HG02588 (cell line): ENCODE data around the gene GPRC5A.

ENCODE experiments used
- ATAC-seq: cut with Tn5 transposase; IDR thresholded peaks from one replicate; pipeline ENCODE4 v1.9.1; 2021; ENCODE audit warnings: mild to moderate bottlenecking, moderate library complexity; ENCODE audit not compliant: unreplicated experiment

The GPRC5A gene

GRCh38 chr12:12909228-12909994 is 18.0 kb downstream of the GPRC5A start:
- peak; percentile 50 for ATAC-seq

DNA sequence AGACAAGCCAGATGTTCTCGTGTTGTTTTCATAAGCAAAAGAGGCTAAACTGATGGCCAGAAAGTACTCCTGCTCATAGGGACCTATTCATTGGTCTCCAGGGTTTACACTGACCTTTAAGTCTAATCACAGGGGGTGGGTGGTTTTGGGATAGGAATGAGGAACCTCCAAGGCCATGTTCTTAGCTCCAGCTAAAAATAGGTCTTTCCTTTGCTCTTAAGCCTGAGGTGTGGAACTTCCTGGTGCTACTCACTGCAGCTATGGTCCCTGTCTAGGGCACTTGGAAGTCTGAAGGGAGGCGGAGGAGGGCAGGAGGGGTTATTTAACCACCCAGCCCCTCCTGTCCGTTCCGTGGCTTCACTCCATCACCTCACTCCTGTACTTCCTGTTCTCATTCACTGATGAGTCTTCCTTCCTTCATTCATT is 18.6 kb downstream of the GPRC5A start:
- ATAC-seq, result no peak

- ATAC-seq, result no peak
Measured at GRCh38 chr12:12912711-12913110, 21.3 kb downstream of the GPRC5A start.

DNA sequence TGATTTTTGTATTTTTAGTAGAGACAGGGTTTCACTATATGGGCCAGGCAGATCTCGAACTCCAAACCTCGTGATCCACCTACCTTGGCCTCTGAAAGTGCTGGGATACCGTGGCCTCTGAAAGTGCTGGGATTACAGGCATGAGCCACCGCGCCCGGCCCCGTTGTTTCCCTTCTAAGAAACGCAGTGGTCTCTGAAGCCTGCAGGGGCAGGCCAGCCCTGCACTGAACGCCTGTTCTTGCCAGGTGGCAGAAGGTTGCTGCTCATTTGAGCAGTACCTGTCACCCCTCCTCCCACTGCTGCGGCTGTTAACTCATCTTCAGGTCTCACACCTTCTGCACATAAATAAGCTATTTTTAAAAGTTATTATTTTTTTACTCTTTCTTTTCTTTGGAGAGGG is 24.3 kb downstream of the GPRC5A start:
- no peak for ATAC-seq

GRCh38 chr12:12916135-12916944 is 25.0 kb downstream of the GPRC5A start:
- ATAC-seq, result peak; percentile 87

DNA sequence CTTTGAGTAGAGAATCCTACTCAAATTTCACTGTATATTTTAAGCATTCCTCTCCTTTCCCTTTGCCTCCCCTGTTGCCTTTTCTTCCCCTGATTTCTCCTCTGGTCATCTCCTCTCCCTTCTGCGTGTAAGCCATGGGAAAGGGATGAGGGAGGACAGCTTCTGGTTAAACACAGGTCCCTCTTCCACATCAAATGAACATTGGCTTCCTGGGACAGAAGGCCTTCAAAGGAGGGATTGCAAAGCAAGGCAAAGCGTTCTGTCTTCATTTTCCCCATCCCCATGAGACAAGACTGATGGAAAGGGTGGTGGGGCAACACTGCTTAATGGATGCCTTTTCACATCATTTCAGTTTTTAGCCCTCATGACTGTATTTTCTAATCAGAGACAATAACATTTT is 26.2 kb downstream of the GPRC5A start:
- ATAC-seq, result no peak

DNA sequence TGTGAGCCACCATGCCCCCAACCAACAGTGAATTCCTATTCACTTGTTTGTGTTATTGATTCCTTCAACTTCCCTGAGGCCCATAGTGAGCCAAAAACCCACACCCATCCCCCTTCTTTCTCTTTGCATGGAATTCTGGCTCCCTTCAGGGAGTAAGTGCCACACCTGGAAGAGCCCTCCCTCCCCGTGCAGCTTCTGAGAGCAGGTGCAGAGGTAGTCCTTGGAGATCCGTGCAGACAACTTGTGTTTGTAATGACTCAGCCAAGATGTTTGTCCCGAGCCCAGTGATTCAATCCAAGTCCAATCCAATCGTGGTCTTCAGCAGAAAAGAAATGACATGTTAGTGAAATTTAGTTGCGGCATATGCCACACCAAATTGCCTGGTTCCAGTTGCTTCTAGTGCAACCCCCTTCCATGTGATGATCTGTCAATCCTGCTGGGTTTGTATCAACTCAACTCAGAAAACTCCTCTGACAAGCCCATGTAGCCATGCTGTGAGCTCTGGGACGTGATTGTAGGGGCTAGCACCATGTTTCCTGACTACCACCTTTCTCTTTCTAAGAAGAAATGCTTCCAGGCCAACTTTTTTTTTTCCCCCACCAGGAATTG is 27.5 kb downstream of the GPRC5A start:
- no peak for ATAC-seq

- no peak for ATAC-seq
Measured at GRCh38 chr12:12919666-12920435, 28.5 kb downstream of the GPRC5A start.

DNA sequence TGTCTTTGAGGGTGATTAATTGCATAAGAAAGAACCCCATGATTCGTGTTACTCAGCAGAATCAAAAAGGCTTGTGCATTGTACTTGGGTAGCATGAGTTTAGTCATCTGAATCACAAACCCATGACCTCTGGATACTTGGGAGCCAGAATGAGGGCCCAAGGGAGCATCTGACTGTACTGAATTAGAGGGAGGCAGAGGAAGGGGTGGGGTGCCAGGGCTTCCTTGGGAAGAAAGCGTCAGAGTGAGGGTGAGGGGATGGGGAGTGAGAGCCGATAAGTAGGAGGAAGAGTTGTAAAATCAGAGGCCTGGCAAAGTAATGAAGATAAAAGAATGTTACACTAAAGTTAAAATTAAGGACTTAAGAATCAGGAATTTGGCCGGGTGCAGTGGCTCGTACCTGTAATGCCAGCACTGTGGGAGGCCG is 30.8 kb downstream of the GPRC5A start:
- ATAC-seq, result no peak

DNA sequence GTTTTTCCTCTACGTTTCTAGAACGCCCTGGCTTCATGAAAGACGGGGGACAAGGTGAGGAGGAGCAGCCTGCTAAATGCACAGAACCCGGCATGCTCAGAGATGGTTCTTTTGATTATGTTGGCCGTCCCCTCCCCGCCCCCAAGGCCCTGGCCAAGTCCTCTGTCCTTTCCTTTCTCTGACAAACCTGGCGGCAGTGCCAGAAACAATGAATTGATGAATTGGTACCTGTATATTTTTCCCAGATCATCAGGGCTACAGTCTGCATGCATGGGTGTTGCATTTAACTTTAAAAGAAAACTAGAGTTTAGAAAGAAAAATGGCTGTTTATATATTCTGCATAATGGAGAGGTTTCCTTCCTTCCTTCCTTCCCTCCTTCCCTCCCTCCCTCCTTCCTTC is 31.6 kb downstream of the GPRC5A start:
- no peak for ATAC-seq

DNA sequence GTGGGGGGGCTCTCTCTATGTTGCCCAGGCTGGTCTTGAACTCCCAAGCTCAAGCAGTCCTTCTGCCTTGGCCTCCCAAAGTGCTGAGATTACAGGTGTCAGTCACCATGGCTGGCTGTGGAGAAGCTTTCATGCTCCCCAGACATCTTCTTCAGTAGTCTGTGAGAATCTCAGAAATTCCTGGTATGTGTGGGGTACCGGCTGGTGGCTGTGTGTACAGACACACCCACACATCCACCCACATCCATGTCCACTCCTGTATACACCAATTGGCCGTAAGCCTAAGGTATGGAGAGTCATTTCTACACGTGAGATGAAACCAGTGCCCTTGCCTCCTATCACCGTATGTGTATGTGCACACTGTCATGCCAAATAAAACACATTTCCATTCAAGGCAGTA is 32.8 kb downstream of the GPRC5A start:
- no peak for ATAC-seq

DNA sequence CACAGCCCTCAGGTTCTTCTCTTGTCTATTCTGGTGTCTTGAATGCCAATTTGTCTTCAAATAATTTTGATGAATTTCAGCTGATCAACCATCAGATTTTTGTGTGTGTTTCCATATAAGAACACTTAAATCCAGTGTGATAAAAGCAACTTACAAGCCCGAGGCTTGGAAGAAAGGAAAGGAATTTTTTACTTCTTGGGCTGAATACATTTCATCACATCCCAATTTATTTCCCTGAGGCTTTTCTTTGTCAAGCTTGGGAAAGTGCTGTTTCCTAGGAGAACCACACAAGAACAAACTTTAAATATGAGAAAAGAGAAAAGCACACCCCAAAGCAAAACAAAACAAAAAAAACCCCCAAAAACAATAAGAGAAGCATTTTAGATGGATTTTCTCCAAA is 34.0 kb downstream of the GPRC5A start:
- no peak for ATAC-seq

DNA sequence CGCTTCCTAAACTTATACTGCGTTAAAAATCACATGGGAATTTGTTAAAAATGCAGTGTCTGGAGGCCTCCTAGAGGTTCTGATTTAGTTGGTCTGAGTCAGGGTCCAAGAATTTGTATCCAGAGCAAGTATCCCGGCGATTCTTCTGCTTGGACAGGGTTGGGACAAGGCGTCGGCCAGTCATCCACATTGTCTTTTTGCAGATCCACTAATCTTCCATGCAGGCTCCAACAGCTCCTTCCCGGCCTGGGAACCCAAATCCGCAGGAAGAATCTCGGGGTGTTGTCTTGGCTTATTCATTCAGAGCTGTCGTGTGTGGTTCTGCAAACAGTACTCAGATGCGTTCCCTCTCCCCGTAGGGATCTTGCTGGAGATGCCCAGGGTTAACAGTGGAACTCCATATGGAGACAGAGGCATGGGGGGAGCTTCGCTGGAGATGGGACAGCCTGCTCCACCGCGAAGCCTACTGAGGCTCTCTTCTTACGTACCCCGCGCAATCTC is 35.3 kb downstream of the GPRC5A start:
- ATAC-seq, result no peak

DNA sequence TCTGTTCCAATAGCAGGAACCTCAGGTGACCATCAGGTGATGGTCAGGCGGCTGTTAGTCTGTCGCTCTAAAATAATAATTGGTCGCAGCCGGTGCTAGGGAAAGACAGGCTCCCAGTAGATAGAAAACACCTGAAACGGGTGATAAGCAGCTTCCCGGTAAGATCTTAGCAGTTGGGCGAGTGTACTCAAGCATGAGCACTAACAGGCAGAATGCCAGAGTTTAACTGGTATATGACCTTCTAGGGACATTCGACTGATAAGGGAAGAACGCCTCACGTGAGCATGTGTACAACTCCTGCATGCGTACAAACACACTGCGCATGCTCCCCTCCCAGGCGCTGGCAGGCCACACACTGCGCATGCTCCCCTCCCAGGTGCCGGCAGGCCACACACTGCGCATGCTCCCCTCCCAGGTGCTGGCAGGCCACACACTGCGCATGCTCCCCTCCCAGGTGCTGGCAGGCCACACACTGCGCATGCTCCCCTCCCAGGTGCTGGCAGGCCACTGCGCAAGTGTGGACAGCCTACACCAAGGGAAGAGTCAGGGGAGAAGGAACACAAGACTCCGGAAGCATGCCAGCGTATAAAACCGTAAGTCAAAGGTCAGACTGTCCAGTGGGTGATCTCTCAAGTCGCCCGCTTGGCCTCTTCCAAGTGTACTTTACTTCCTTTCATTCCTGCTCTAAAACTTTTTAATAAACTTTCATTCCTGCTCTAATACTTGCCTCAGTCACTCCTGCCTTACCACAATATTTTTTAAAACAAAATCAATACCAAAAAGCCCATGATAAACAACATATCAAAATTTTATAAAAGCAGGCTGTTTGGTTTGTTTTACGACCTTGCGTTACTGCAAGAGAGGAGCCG is 36.1 kb downstream of the GPRC5A start:
- ATAC-seq, result no peak

DNA sequence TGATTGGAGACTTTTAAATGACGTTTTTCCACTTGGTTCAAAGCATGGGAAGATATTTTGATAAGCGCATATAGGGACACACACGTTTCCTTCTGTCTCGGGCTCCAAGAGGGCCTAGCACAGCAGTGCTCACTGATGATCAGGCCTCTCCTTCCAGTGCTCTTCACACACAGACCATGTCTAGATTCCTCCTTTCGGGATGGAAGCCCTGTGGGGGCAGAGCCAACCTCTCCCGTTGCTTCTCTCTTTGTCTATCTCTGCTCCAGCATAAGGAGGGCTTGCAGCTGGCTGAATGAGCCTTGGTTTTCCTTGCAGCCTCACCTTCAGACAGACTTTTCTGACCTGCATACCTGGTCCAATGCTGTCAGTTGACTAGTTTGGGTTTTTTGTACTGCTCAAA is 38.3 kb downstream of the GPRC5A start:
- ATAC-seq, result no peak

DNA sequence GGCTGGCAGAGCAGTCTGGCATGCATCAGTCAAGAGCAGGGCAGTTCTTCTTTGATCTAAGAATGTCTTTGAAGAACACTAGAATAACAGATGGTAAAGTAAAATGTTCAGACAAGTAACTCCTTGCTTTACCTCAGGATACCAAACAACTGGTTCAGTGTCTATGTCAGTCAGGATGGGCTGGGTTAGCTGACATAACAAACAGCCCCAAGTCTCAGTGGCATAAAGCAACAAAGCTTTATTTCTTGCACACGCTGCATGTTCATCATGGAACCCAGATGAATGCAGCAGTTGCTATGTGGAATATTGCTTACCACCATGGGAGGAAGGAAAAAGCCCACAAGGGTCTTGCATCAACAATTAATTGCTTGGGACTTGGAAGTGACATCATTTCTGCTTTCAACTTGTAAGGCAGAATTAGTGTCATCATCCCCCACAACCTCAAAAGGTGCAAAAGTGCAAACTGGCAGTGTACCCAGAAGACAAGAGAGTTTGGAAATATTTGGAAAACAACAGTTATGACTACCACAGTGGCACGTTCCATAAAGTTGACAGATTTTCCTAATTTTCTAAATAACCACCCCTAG is 39.4 kb downstream of the GPRC5A start:
- ATAC-seq, result no peak

GRCh38 chr12:12933742-12934141 is 42.4 kb downstream of the GPRC5A start:
- no peak for ATAC-seq

- ATAC-seq, result no peak
Measured at GRCh38 chr12:12934556-12934955, 43.2 kb downstream of the GPRC5A start.

- no peak for ATAC-seq
Measured at GRCh38 chr12:12936983-12937491, 45.7 kb downstream of the GPRC5A start.
